SH-SY5Y (cell line): ENCODE data around the gene AFP.

Source experiments
- GATA2 ChIP-seq: IDR thresholded peaks from 2 replicates; pipeline ENCODE4 v1.6.1; 2011; ENCODE audit warnings: mild to moderate bottlenecking, low read depth, low read length
- GATA3 ChIP-seq: IDR thresholded peaks from 2 replicates; pipeline ENCODE4 v1.6.1; 2011; ENCODE audit warnings: low read depth, mild to moderate bottlenecking, low read length, moderate library complexity

DNA sequence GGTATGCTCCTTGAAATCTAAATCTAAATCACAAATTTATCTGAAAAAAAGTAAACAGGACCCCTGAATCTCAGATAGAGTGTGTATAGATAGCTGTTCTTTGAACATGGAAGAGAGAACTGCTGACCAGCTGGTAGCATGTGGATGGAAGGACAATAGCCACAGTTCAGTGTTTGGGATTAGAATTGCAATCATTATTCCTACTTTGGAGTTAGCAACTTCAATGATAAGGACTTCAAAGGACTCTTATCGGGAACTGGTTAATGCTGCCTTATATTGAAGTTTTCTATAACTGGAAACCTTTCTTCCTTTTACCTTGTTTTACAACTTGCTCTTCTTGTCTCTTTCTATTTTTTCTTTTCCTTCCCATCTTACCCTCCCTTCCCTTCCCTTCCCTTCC, 50.5 kb downstream of the AFP start:
- no peak for TF ChIP-seq GATA2
- TF ChIP-seq GATA3, result no peak
